Heart left ventricle (tissue), 13 donors: ENCODE results near the gene APMAP.

Source experiments
- POLR2A ChIP-seq, 2 donors: fragments of 450-650 bp; IDR thresholded peaks; one replicate each; pipeline ENCODE4 v1.6.1; 2017; ENCODE audit warnings: antibody characterized with exemption in 2 of 2, mild to moderate bottlenecking in 2 of 2, moderate library complexity in 2 of 2
- TF ChIP-seq, protein P1 (sequence below), 12 donors: fragments of 200-600 bp; sonication (generic) in 4 of 12; IDR thresholded peaks; one replicate each; pipeline versions ENCODE4 v1.5.0 to v1.8.0; 2018 to 2022; ENCODE audit warnings: antibody characterized with exemption in 12 of 12, mild to moderate bottlenecking in 5 of 12
- donor health status: ischemic (EF 13 %, LVEDD 7.1; RV severe dilation, severe dysfunction).
- donor health status: DM: no; HTN: yes; CAD: no.
- donor health status: DM: no; HTN: no; CAD: no.
- donor health status: ischemic (EF 25% LVEDD 6.9; RV normal size, moderate dysfunction).
- donor health status: ischemic (EF 25% LVEDD 5.7; RV mildly dilated, moderate dysfunction).
- donor health status: ischemic (EF 35%, LVEDD 5.7; RV mildly dilated, moderate dysfunction).
- donor health status: nonischemic (EF 11% LVEDD 7.7; RV severe dilation, severe dysfunction).
- donor health status: DM: yes; HTN: yes; CAD: no.
- donor health status: PGD.
- donor health status: ischemic (EF 29% LVEDD 5.4; RV normal size, mild dysfunction).
- donor health status: nonischemic (EF 23%, LVEDD 6.1; RV moderate dilation, normal function).

GRCh38 chr20:24964506-24964840 is 28.1 kb downstream of the APMAP start:
- TF ChIP-seq, protein P1, sequence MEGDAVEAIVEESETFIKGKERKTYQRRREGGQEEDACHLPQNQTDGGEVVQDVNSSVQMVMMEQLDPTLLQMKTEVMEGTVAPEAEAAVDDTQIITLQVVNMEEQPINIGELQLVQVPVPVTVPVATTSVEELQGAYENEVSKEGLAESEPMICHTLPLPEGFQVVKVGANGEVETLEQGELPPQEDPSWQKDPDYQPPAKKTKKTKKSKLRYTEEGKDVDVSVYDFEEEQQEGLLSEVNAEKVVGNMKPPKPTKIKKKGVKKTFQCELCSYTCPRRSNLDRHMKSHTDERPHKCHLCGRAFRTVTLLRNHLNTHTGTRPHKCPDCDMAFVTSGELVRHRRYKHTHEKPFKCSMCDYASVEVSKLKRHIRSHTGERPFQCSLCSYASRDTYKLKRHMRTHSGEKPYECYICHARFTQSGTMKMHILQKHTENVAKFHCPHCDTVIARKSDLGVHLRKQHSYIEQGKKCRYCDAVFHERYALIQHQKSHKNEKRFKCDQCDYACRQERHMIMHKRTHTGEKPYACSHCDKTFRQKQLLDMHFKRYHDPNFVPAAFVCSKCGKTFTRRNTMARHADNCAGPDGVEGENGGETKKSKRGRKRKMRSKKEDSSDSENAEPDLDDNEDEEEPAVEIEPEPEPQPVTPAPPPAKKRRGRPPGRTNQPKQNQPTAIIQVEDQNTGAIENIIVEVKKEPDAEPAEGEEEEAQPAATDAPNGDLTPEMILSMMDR (IDR thresholded peaks at IDR 0.05), result no peak
- no peak for TF ChIP-seq POLR2A (IDR thresholded peaks at IDR 0.05)
